Measurements from ENCODE around the gene RBM12. TPM values are rescaled to one million over a fixed set of nuclear protein-coding genes. Genes with fewer than 3 reads are reported as not detected.

RBM12 gene
- total and polyA plus RNA-seq, 9 donors = 20.4 to 130 (median 100) TPM

DNA sequence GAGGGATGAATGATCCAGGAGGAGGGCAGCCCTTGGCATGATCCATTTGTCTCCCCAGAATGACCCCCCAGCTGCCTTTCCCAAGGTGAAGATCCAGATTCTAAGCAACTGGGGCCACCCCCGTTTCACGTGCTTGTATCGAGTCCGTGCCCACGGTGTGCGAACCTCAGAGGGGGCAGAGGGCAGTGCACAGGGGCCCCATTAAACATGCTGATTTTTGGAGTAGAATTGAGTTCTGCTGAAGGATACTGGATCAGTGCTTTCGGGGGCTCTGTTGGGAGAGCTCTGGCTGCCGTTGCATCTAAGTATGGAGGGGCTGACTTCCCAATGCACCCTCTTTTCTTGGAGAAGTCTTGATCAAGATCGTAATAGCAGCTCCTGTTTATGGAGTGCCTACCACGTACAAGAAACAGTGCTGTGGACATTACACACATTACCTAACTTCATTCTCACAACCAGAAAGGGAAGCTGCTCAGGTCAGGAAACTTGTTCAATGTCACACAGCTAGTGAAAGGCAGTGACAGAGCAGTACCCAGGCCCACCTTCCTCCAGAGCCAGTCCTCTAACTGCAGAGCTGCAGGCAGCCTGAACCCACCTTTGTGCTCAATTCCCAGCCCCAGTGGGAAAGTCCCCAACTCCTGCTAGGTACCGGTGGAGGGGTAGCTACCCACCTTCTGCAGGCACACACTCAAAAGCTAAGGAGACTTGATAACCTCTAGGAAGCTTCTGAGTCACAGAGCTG is 43.7 kb downstream of the RBM12 start:
- Histone ChIP-seq H3K9me3 (no peaks in the 10 kb centered on the region), H3K4me3 (no peak overlapping the region), H3K27ac (no peak overlapping the region), H3K4me1 (ENCODE audit: insufficient read depth) (peaks cover 1% of the 10 kb centered on the region), H3K36me3 (no peaks in the 10 kb centered on the region), H3K27me3 (no peaks in the 10 kb centered on the region)
- 85 to 88% (median 85%) methylated on average over 11 of the region's 11 CpGs for WGBS, 3 donors
- intact Hi-C loops (cut with DNase I) = no loop called here
- TF ChIP-seq, protein P1, sequence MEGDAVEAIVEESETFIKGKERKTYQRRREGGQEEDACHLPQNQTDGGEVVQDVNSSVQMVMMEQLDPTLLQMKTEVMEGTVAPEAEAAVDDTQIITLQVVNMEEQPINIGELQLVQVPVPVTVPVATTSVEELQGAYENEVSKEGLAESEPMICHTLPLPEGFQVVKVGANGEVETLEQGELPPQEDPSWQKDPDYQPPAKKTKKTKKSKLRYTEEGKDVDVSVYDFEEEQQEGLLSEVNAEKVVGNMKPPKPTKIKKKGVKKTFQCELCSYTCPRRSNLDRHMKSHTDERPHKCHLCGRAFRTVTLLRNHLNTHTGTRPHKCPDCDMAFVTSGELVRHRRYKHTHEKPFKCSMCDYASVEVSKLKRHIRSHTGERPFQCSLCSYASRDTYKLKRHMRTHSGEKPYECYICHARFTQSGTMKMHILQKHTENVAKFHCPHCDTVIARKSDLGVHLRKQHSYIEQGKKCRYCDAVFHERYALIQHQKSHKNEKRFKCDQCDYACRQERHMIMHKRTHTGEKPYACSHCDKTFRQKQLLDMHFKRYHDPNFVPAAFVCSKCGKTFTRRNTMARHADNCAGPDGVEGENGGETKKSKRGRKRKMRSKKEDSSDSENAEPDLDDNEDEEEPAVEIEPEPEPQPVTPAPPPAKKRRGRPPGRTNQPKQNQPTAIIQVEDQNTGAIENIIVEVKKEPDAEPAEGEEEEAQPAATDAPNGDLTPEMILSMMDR (IDR thresholded peaks at IDR 0.05) = no peak
- TF ChIP-seq EP300 (IDR thresholded peaks at IDR 0.05) (no peak), POLR2A (IDR thresholded peaks at IDR 0.05) (no peak)
- peak in 2 of 5 donors; percentile 17 to 35 for DNase-seq

- peaks cover 1% of the 10 kb centered on the region for H3K4me1 ChIP-seq (ENCODE audit: insufficient read depth)
- peak; percentile 76 to 87 (median 82) for DNase-seq
- intact Hi-C loops (cut with DNase I) = loop anchor here in 2 of 4 donors (5.0 kb wide), 2 partner anchors 43 to 123 kb away; partner anchors contain the start of genes CPNE1 (in 1 of the 2), RBM12 (in 1 of the 2) and RBM39 (in 1 of the 2)
- WGBS, 3 donors = 4 to 7% (median 4%) methylated on average over 36 to 49 of the region's 49 CpGs
- peak overlapping the region; percentile 73 to 82 for H3K27ac ChIP-seq
- no peaks in the 10 kb centered on the region for H3K36me3 ChIP-seq
- H3K27me3 ChIP-seq = no peaks in the 10 kb centered on the region
- no peaks in the 10 kb centered on the region for H3K9me3 ChIP-seq
- peak overlapping the region; percentile 46 for H3K4me3 ChIP-seq
- TF ChIP-seq, protein P1 (IDR thresholded peaks at IDR 0.05) = no peak
- TF ChIP-seq POLR2A (IDR thresholded peaks at IDR 0.05) (no peak), EP300 (IDR thresholded peaks at IDR 0.05) (no peak)
Measured at GRCh38 chr20:35619196-35620095, 45.3 kb downstream of the RBM12 start.

GRCh38 chr20:35618263-35619131 is 46.2 kb downstream of the RBM12 start:
- intact Hi-C loops (cut with DNase I) = loop anchor here in 2 of 4 donors (5.0 kb wide), 2 partner anchors 44 to 124 kb away; partner anchors contain the start of genes CPNE1 (in 1 of the 2), RBM12 (in 1 of the 2) and RBM39 (in 1 of the 2)

More at GRCh38 chr20:35618263-35619131, 46.2 kb downstream of the RBM12 start:
- H3K9me3 ChIP-seq = no peaks in the 10 kb centered on the region
- peak overlapping the region; percentile 46 for H3K4me3 ChIP-seq
- H3K27ac ChIP-seq = peak overlapping the region; percentile 73 to 82
- no peaks in the 10 kb centered on the region for H3K27me3 ChIP-seq
- WGBS, 3 donors = 6 to 10% (median 8%) methylated on average over 31 to 35 of the region's 35 CpGs
- TF ChIP-seq EP300 (IDR thresholded peaks at IDR 0.05) (no peak), POLR2A (IDR thresholded peaks at IDR 0.05) (no peak)
- TF ChIP-seq, protein P1 (IDR thresholded peaks at IDR 0.05) = no peak
- H3K4me1 ChIP-seq (ENCODE audit: insufficient read depth) = peaks cover 1% of the 10 kb centered on the region
- peak; percentile 44 to 66 (median 58) for DNase-seq
- H3K36me3 ChIP-seq = no peaks in the 10 kb centered on the region
